Hepatocyte (in vitro differentiated cells): ENCODE measurements around the gene PIK3R1.

ENCODE experiments used
- EZH2 ChIP-seq: fragments of 200-600 bp; sonication (generic); IDR thresholded peaks from 2 replicates; pipeline ENCODE4 v1.6.1; 2016; ENCODE audit warnings: antibody characterized with exemption, mild to moderate bottlenecking, borderline replicate concordance
- EZH2phosphoT487 ChIP-seq: fragments of 200-600 bp; sonication (generic); IDR thresholded peaks from one replicate; pipeline ENCODE4 v1.6.1; 2018; ENCODE audit warnings: antibody characterized with exemption, mild to moderate bottlenecking, low read depth, moderate library complexity; ENCODE audit not compliant: unreplicated experiment, severe bottlenecking
- TF ChIP-seq, protein P1 (sequence below): fragments of 200-600 bp; sonication (generic); IDR thresholded peaks from 2 replicates; pipeline ENCODE4 v1.5.1; 2016; ENCODE audit warnings: antibody characterized with exemption, mild to moderate bottlenecking; ENCODE audit not compliant: poor library complexity

- TF ChIP-seq, protein P1, sequence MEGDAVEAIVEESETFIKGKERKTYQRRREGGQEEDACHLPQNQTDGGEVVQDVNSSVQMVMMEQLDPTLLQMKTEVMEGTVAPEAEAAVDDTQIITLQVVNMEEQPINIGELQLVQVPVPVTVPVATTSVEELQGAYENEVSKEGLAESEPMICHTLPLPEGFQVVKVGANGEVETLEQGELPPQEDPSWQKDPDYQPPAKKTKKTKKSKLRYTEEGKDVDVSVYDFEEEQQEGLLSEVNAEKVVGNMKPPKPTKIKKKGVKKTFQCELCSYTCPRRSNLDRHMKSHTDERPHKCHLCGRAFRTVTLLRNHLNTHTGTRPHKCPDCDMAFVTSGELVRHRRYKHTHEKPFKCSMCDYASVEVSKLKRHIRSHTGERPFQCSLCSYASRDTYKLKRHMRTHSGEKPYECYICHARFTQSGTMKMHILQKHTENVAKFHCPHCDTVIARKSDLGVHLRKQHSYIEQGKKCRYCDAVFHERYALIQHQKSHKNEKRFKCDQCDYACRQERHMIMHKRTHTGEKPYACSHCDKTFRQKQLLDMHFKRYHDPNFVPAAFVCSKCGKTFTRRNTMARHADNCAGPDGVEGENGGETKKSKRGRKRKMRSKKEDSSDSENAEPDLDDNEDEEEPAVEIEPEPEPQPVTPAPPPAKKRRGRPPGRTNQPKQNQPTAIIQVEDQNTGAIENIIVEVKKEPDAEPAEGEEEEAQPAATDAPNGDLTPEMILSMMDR = no peak
- TF ChIP-seq EZH2 (no peak), EZH2phosphoT487 (no peak)
Measured at GRCh38 chr5:68317646-68318045, 102.1 kb downstream of the PIK3R1 start.
